Osteocyte (in vitro differentiated cells): ENCODE data around the gene BRCA1. TPM values are rescaled to one million over a fixed set of nuclear protein-coding genes. Genes with fewer than 3 reads are reported as not detected.
A peak's percentile ranks its signal among the peaks of the same experiment; 100 is the strongest.
"Not testable (repeated sequence)": the region's sequence is repeated elsewhere in the genome, so short reads cannot be mapped to it uniquely, and the experiment has no call there.

ENCODE experiments used
- DNase-seq: peaks from one replicate; pipeline ENCODE4 v3.0.0; 2021; ENCODE audit warnings: mixed read lengths; ENCODE audit not compliant: unreplicated experiment; ENCODE audit errors: extremely low spot score
- H3K27ac Mint-ChIP-seq: one replicate; pipeline ENCODE4 v1.8.0; 2021; ENCODE audit warnings: mild to moderate bottlenecking, mixed read lengths; ENCODE audit not compliant: unreplicated experiment
- H3K27me3 Mint-ChIP-seq: one replicate; pipeline ENCODE4 v1.8.0; 2021; ENCODE audit warnings: mixed read lengths; ENCODE audit not compliant: unreplicated experiment
- H3K36me3 Mint-ChIP-seq: one replicate; pipeline ENCODE4 v1.8.0; 2021; ENCODE audit warnings: mixed read lengths; ENCODE audit not compliant: unreplicated experiment
- H3K4me1 Mint-ChIP-seq: one replicate; pipeline ENCODE4 v1.8.0; 2021; ENCODE audit warnings: mixed read lengths; ENCODE audit not compliant: unreplicated experiment
- H3K4me3 Mint-ChIP-seq: one replicate; pipeline ENCODE4 v1.8.0; 2021; ENCODE audit warnings: mild to moderate bottlenecking, moderate library complexity, mixed read lengths; ENCODE audit not compliant: unreplicated experiment
- H3K9me3 Mint-ChIP-seq: one replicate; pipeline ENCODE4 v1.8.0; 2021; ENCODE audit warnings: mixed read lengths; ENCODE audit not compliant: unreplicated experiment
- CTCF ChIP-seq: fragments of 200-600 bp; sonication (generic); IDR thresholded peaks from 2 replicates; pipeline ENCODE4 v1.5.0; 2021; ENCODE audit warnings: antibody characterized with exemption, mild to moderate bottlenecking, moderate library complexity
- total RNA-seq: library from RNA; stranded (reverse); gene quantifications from 2 replicates; pipeline ENCODE4 v1.2.1, GENCODE V29; 2021

The BRCA1 gene
- total RNA-seq, 1 donor from 2014 or later, result 7.3 TPM

GRCh38 chr17:43006639-43007551 lies 118.3 kb downstream of the BRCA1 start, which contains the start of gene IFI35:
Gene IFI35, plus strand, starts transcription at chr17:43006784. Its CDS starts 164 bp downstream, at chr17:43006948.
- Mint-ChIP-seq H3K9me3 (no peaks in the 10 kb centered on the region), H3K27me3 (no peaks in the 10 kb centered on the region), H3K27ac (peak within 1 kb of the TSS; percentile 100)

GRCh38 chr17:43003542-43004172 lies 121.5 kb downstream of the BRCA1 start:
- Mint-ChIP-seq H3K4me1 (peaks cover 31% of the 10 kb centered on the region), H3K36me3 (peaks cover 20% of the 10 kb centered on the region)
- DNase-seq, result no peak

More at GRCh38 chr17:43006639-43007551, 118.3 kb downstream of the BRCA1 start, which contains the start of gene IFI35:
- H3K36me3 Mint-ChIP-seq, result peaks cover 9% of the 10 kb centered on the region
- peak; percentile 38 for TF ChIP-seq CTCF
- peak within 1 kb of the TSS; percentile 98 for H3K4me3 Mint-ChIP-seq
- H3K4me1 Mint-ChIP-seq, result peaks cover 21% of the 10 kb centered on the region
- peak; percentile 94 for DNase-seq

GRCh38 chr17:43000894-43001293 lies 124.3 kb downstream of the BRCA1 start:
- not testable (repeated sequence) for DNase-seq, H3K4me3 Mint-ChIP-seq, H3K27me3 Mint-ChIP-seq, H3K9me3 Mint-ChIP-seq
- Mint-ChIP-seq H3K36me3 (peaks cover 20% of the 10 kb centered on the region), H3K4me1 (peaks cover 32% of the 10 kb centered on the region), H3K27ac (peak overlapping the region; percentile 18)

More at GRCh38 chr17:43003542-43004172, 121.5 kb downstream of the BRCA1 start:
- H3K9me3 Mint-ChIP-seq, result no peaks in the 10 kb centered on the region
- no peak overlapping the region for H3K4me3 Mint-ChIP-seq
- no peaks in the 10 kb centered on the region for H3K27me3 Mint-ChIP-seq
- no peak for TF ChIP-seq CTCF
- H3K27ac Mint-ChIP-seq, result peak overlapping the region; percentile 17

- peak overlapping the region; percentile 96 for H3K27ac Mint-ChIP-seq
- H3K4me3 Mint-ChIP-seq, result peak overlapping the region; percentile 98
- H3K9me3 Mint-ChIP-seq, result no peaks in the 10 kb centered on the region
- H3K4me1 Mint-ChIP-seq, result peaks cover 32% of the 10 kb centered on the region
- no peak for DNase-seq
- TF ChIP-seq CTCF, result no peak
- H3K36me3 Mint-ChIP-seq, result peaks cover 31% of the 10 kb centered on the region
- no peaks in the 10 kb centered on the region for H3K27me3 Mint-ChIP-seq
Measured at GRCh38 chr17:42999003-42999525, 126.1 kb downstream of the BRCA1 start.

GRCh38 chr17:42997984-42998938 lies 126.9 kb downstream of the BRCA1 start, which contains the start of gene RPL27:
Gene RPL27, plus strand, starts transcription at chr17:42998419. Its CDS starts 332 bp downstream, at chr17:42998751.
- H3K27ac Mint-ChIP-seq, result peak within 1 kb of the TSS; percentile 96
- peak; percentile 78 for TF ChIP-seq CTCF
- peak within 1 kb of the TSS; percentile 98 for H3K4me3 Mint-ChIP-seq
- H3K4me1 Mint-ChIP-seq, result peaks cover 32% of the 10 kb centered on the region
- H3K9me3 Mint-ChIP-seq, result no peaks in the 10 kb centered on the region
- H3K27me3 Mint-ChIP-seq, result no peaks in the 10 kb centered on the region
- DNase-seq, result peak; percentile 98
- H3K36me3 Mint-ChIP-seq, result peaks cover 31% of the 10 kb centered on the region
